Measurements from ENCODE around the gene SLX9.

Gene SLX9

DNA sequence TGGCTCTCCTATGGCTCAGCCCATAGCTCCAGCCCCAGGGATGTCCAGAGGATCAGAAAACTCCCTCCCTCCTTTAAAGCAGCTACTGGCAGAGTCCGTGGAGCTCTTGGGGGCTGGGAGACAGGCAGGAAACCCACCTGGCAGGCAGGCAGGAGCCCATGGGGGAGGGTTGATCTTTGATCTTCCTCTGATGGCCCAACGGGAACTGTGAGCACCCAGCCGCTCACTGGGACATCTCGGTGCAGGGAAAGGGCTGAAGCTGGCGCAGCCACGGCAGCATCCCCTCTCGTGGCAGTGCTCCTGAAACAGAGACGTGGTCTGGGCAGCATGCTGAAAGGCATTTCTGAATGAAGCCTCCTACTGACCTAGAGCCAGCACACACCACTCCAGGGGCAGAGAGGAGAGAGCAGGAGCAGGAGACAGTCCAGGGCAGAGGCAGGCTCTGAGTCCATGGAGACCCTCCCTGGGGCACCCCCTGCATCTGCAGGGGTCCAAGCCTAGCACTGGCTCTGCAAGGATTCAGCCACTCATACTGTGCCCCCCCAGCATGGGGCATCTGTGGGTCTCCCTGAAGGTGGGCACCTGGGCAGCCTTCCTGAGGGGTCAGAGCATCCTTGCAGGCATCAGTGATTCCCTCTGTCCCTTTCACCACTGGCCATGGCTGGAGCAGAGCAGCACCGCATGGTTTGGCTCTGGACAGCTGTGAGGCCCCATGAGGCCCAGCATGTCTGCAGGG is 4.9 kb upstream of the SLX9 start:
- Histone ChIP-seq H3K36me3 (no peaks in the 10 kb centered on the region), H3K27me3 (peaks cover 51% of the 10 kb centered on the region), H3K9me3 (no peaks in the 10 kb centered on the region), H3K4me1 (no peaks in the 10 kb centered on the region), H3K4me3 (ENCODE audit: low read depth, low read length) (no peak overlapping the region)
- no peak for DNase-seq
- TF ChIP-seq, protein P1, sequence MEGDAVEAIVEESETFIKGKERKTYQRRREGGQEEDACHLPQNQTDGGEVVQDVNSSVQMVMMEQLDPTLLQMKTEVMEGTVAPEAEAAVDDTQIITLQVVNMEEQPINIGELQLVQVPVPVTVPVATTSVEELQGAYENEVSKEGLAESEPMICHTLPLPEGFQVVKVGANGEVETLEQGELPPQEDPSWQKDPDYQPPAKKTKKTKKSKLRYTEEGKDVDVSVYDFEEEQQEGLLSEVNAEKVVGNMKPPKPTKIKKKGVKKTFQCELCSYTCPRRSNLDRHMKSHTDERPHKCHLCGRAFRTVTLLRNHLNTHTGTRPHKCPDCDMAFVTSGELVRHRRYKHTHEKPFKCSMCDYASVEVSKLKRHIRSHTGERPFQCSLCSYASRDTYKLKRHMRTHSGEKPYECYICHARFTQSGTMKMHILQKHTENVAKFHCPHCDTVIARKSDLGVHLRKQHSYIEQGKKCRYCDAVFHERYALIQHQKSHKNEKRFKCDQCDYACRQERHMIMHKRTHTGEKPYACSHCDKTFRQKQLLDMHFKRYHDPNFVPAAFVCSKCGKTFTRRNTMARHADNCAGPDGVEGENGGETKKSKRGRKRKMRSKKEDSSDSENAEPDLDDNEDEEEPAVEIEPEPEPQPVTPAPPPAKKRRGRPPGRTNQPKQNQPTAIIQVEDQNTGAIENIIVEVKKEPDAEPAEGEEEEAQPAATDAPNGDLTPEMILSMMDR (IDR thresholded peaks at IDR 0.05; ENCODE audit: low read depth, low read length), result no peak

DNA sequence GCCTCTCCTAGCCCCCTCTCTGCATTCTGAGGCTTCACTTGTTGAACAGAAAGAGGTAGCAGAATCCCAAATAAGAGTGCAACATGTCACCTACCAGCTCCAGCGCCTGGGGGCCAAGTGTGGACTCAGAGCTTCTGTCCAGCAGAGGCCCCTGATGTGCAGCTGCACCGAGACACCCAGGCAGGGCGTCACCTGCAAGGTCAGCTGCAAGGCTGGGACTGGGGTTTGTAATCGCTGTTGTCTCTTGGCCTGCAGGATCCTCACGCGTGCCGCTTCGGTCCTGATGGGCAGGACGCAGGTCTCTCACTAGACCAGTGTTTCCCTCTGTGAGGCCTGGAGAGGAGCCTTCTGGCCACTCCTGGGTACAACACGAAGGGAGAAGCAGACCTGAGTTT is 4.3 kb upstream of the SLX9 start:
- no peaks in the 10 kb centered on the region for H3K9me3 ChIP-seq
- H3K4me1 ChIP-seq, result no peaks in the 10 kb centered on the region
- no peak for DNase-seq
- no peak overlapping the region for H3K4me3 ChIP-seq (ENCODE audit: low read depth, low read length)
- peaks cover 45% of the 10 kb centered on the region for H3K27me3 ChIP-seq
- H3K36me3 ChIP-seq, result no peaks in the 10 kb centered on the region
- TF ChIP-seq, protein P1 (IDR thresholded peaks at IDR 0.05; ENCODE audit: low read depth, low read length), result no peak

DNA sequence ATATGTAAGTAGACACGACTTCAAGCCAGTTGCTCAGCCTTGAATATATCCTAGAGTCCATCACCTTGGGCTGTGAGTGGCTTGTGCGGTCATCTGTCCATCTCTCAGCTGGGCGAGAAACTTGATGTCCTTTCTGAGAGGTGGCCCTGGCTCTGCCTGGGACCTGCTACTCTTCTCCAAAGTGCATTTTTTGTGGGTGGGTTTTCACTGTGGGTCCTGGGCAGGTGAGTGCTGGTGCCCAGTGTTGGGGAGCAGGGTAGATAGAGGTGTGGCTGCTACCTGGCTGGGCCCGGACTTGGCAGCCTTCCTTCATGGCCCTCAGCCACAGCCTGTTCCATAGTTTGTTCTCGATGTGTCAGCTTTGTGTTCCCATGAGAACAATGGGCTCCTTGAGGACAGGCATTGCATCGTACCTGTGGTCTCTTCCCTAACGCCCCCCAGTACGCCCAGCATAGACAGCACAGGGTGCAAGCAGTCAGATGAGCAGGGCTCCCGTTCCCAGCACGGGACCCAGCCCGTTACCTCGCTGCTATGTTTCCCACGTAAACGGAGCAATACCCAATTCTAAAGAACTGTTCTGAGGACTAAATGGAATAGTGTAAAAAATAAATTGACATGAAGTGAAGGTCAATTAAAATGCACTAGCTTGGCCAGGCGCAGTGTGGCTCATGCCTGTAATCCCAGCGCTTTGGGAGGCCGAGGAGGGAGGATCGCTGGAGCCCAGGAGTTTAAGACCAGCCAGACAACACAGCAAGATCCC is 877 bp upstream of the SLX9 start:
- no peaks in the 10 kb centered on the region; the same call in 1 of the 2 replicates for H3K4me1 ChIP-seq
- TF ChIP-seq, protein P1 (IDR thresholded peaks at IDR 0.05; ENCODE audit: low read depth, low read length), result no peak
- peak overlapping the region; percentile 99 for H3K4me3 ChIP-seq (ENCODE audit: low read depth, low read length)
- H3K36me3 ChIP-seq, result peaks cover 15% of the 10 kb centered on the region
- no peaks in the 10 kb centered on the region for H3K9me3 ChIP-seq
- no peak for DNase-seq
- peaks cover 11% of the 10 kb centered on the region for H3K27me3 ChIP-seq

DNA sequence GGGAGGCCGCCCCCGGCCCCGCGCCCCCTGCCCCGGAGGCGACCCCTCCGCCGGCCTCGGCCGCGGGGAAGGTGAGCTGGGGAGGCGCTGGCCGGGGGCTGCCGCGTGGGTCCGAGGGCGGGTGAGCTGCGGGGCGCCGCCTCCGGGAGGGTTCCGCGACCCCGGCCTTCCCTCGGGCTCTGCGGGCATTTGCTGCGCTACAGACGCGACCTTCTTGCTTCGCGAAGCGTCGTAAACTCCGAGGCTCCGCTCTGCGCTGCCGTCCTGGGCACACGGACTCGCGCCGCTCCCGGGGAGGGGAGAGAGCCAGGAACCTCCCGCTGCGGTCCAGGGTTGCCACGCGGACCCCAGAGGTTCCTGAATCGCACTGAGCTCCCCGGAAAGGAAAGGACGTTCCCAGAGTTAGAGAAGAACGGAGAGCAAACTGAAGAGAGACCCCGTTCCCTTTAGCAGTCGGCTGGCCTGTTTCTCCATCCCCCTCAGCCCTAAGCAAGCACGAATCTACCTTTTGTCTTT is 345 bp downstream of the SLX9 start:
- Histone ChIP-seq H3K4me3 (ENCODE audit: low read depth, low read length) (peak overlapping the region; percentile 99), H3K36me3 (peaks cover 27% of the 10 kb centered on the region), H3K27me3 (no peaks in the 10 kb centered on the region), H3K4me1 (no peaks in the 10 kb centered on the region; the same call in 1 of the 2 replicates), H3K9me3 (no peaks in the 10 kb centered on the region)
- TF ChIP-seq, protein P1 (IDR thresholded peaks at IDR 0.05; ENCODE audit: low read depth, low read length), result no peak
- no peak for DNase-seq

DNA sequence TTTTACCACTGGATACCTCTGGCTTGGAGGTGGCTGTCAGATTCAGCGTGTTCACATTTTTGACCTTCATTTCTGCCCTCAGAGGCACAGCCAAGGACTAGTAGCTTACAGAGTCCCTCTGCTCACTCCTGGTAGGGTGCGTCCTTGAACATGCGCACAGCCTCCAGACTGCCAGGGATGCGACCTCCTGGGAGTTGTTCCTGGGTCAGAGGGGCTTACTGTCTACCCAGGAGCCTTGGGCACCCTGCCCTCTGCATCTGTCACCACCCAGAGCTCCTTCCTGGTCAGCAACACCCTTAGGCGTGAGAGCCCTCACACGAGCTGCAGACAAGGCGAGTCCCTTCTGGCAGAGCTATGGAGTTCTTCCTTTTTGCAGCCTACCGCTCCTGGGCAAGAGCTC is 1.7 kb downstream of the SLX9 start:
- H3K4me1 ChIP-seq, result no peaks in the 10 kb centered on the region; the same call in 1 of the 2 replicates
- H3K9me3 ChIP-seq, result no peaks in the 10 kb centered on the region
- no peaks in the 10 kb centered on the region for H3K27me3 ChIP-seq
- no peak for DNase-seq
- peaks cover 34% of the 10 kb centered on the region for H3K36me3 ChIP-seq
- no peak overlapping the region; the same call in 1 of the 2 replicates for H3K4me3 ChIP-seq (ENCODE audit: low read depth, low read length)
- TF ChIP-seq, protein P1 (IDR thresholded peaks at IDR 0.05; ENCODE audit: low read depth, low read length), result no peak
